ENCODE data around the gene C1orf53.

The C1orf53 gene

GRCh38 chr1:197908716-197909220 is 6.3 kb downstream of the C1orf53 start:
- peak; percentile 20 for DNase-seq

GRCh38 chr1:197909384-197909783 is 7.0 kb downstream of the C1orf53 start:
- peak; percentile 12 for DNase-seq

- peak; percentile 11 for DNase-seq
These were observed 7.9 kb downstream of the C1orf53 start for GRCh38 chr1:197910120-197910991.

- peak; percentile 26 for DNase-seq
These were observed 8.9 kb downstream of the C1orf53 start for GRCh38 chr1:197911111-197911856.

GRCh38 chr1:197911857-197912696 is 9.6 kb downstream of the C1orf53 start:
- peak; percentile 20 for DNase-seq

GRCh38 chr1:197912739-197913494 is 10.5 kb downstream of the C1orf53 start:
- peak; percentile 22 for DNase-seq

- DNase-seq, result peak; percentile 4
These were observed 11.3 kb downstream of the C1orf53 start for GRCh38 chr1:197913495-197914276.

GRCh38 chr1:197914510-197914909 is 12.1 kb downstream of the C1orf53 start:
- DNase-seq, result no peak

GRCh38 chr1:197915260-197915861 is 12.9 kb downstream of the C1orf53 start:
- no peak for DNase-seq

- DNase-seq, result peak; percentile 30
These were observed 13.6 kb downstream of the C1orf53 start for GRCh38 chr1:197915862-197916499.

- DNase-seq, result peak; percentile 5
These were observed 14.1 kb downstream of the C1orf53 start for GRCh38 chr1:197916500-197916983.

- DNase-seq, result peak; percentile 29
These were observed 15.6 kb downstream of the C1orf53 start for GRCh38 chr1:197917805-197918651.

- peak; percentile 21 for DNase-seq
These were observed 16.4 kb downstream of the C1orf53 start for GRCh38 chr1:197918807-197919345.

- DNase-seq, result peak; percentile 33
These were observed 17.1 kb downstream of the C1orf53 start for GRCh38 chr1:197919346-197920066.

GRCh38 chr1:197920067-197920396 is 17.6 kb downstream of the C1orf53 start:
- DNase-seq, result no peak

GRCh38 chr1:197920414-197921117 is 18.1 kb downstream of the C1orf53 start:
- peak; percentile 30 for DNase-seq

Data from hematopoietic multipotent progenitor cell treated with erythropoietin and hydrocortisone succinate and interleukin-3 and kit ligand, for 6 days (in vitro differentiated cells).